K562 (cell line): ENCODE results near the gene ORAI2. TPM values are rescaled to one million over a fixed set of nuclear protein-coding genes. Genes with fewer than 3 reads are reported as not detected.
A peak's percentile ranks its signal among the peaks of the same experiment; 100 is the strongest.

Experiments used
- ATAC-seq: fragments of 200-7000 bp; cut with Tn5 transposase; 3 replicates; pipeline ENCODE4 v1.9.1; 2020; ENCODE audit warnings: moderate library complexity
- BruUV-seq: library from RNA; stranded (reverse); fragments of 400-500 nt; replicated peaks from 2 replicates; lab custom pipeline; 2021; lab: Mats Ljungman, UMichigan
- CTCF ChIA-PET: fragments of 300-600 bp; formaldehyde crosslinking; extraction: SDS; loops from one replicate; lab custom pipeline; 2021; ENCODE audit warnings: low intra/inter-chr PET ratio; lab: Yijun Ruan, JAX
- POLR2A ChIA-PET: fragments of 300-600, 350-650 bp; sonication (Branson Sonifier 250); formaldehyde crosslinking; extraction: SDS; loops from one replicate; lab custom pipeline; 2021; ENCODE audit warnings: antibody characterized with exemption, inconsistent platforms; lab: Yijun Ruan, JAX
- DNase-seq, 4 experiments: peaks; one replicate each; pipeline versions ENCODE4 v3.0.0 to v3.0.0-alpha.2; 2011 to 2018; ENCODE audit warnings: low spot score in 3 of 4, mixed read lengths in 3 of 4; ENCODE audit errors: extremely low read depth in 1 of 4
- FAIRE-seq: peaks from 2 replicates; lab custom pipeline; 2011; peaks lifted over from hg19 to GRCh38; lab: Jason Lieb, UNC
- H2AFZ ChIP-seq: 2 replicates; pipeline ENCODE4 v1.6.0; 2011; ENCODE audit warnings: low read depth, low read length, control low read depth, inconsistent platforms
- H3K27ac ChIP-seq: fragments of 200-600 bp; 3 replicates; pipeline ENCODE4 v1.8.0; 2011; ENCODE audit warnings: low read depth, mild to moderate bottlenecking, control low read depth, inconsistent platforms, low read length, moderate library complexity, mixed read lengths; ENCODE audit errors: extremely low read depth
- H3K27me3 ChIP-seq, 2 experiments: fragments of 300-600 bp in 1 of 2; 2 replicates in 1 of 2; 3 replicates in 1 of 2; pipeline versions ENCODE4 v1.6.0 to v1.8.0; 2011; ENCODE audit warnings: inconsistent platforms in 2 of 2, low read length in 2 of 2, mild to moderate bottlenecking in 1 of 2, mixed read lengths in 1 of 2, moderate library complexity in 1 of 2; ENCODE audit not compliant: control insufficient read depth in 2 of 2, insufficient read depth in 2 of 2
- H3K36me3 ChIP-seq: fragments of 300-600 bp; 3 replicates; pipeline ENCODE4 v1.8.0; 2011; ENCODE audit warnings: mild to moderate bottlenecking, low read length, inconsistent platforms; ENCODE audit not compliant: control insufficient read depth, insufficient read depth
- H3K4me1 ChIP-seq, 2 experiments: fragments of 200-600 bp in 1 of 2; replicated peaks in 1 of 2; 2 replicates in 1 of 2; 3 replicates in 1 of 2; pipeline versions ENCODE4 v1.5.1 to v1.8.0; 2011; ENCODE audit warnings: inconsistent platforms in 2 of 2, low read length in 2 of 2, mild to moderate bottlenecking in 1 of 2, mixed read lengths in 1 of 2, moderate library complexity in 1 of 2; ENCODE audit not compliant: control insufficient read depth in 2 of 2, insufficient read depth in 2 of 2
- H3K4me2 ChIP-seq: 2 replicates; pipeline ENCODE4 v1.6.1; 2011; ENCODE audit warnings: low read length, control low read depth, inconsistent platforms, mixed read lengths; ENCODE audit not compliant: insufficient read depth
- H3K4me3 ChIP-seq: fragments of 200-600 bp; sonication (generic), shearing (Covaris generic); 2 replicates; pipeline ENCODE4 v1.5.1; 2016; ENCODE audit warnings: control low read depth, inconsistent platforms
- H3K79me2 ChIP-seq: fragments of 200-600 bp; 3 replicates; pipeline ENCODE4 v1.8.0; 2011; ENCODE audit warnings: low read length, inconsistent platforms; ENCODE audit not compliant: control insufficient read depth, insufficient read depth
- H3K9ac ChIP-seq, 2 experiments: 2 replicates each; pipeline versions ENCODE4 v1.6.0 to v1.6.1; 2011; ENCODE audit warnings: low read depth in 2 of 2, low read length in 2 of 2, control low read depth in 1 of 2, inconsistent platforms in 1 of 2, mild to moderate bottlenecking in 1 of 2, mixed read lengths in 1 of 2; ENCODE audit not compliant: insufficient read depth in 1 of 2
- H3K9me1 ChIP-seq: one replicate; pipeline ENCODE4 v1.6.0; 2011; ENCODE audit warnings: inconsistent platforms, mild to moderate bottlenecking, low read length, moderate library complexity; ENCODE audit not compliant: control insufficient read depth, insufficient read depth
- H3K9me3 ChIP-seq: replicated peaks from 2 replicates; pipeline ENCODE4 v1.5.1; 2011; ENCODE audit warnings: low read depth, low read length, inconsistent platforms; ENCODE audit not compliant: control insufficient read depth, insufficient read depth
- H4K20me1 ChIP-seq: replicated peaks from 2 replicates; pipeline ENCODE4 v1.6.1; 2011; ENCODE audit warnings: low read length, inconsistent platforms, mixed read lengths; ENCODE audit not compliant: control insufficient read depth, insufficient read depth
- EGR1 ChIP-seq: fragments of 450-650 bp; conservative IDR thresholded peaks from 2 replicates; pipeline ENCODE4 v1.6.1; 2017; ENCODE audit warnings: mild to moderate bottlenecking
- MLX ChIP-seq, 2 experiments: fragments of 450-650 bp in 1 of 2; sonication (generic) in 1 of 2; formaldehyde crosslinking; conservative IDR thresholded peaks; 2 replicates each; pipeline versions ENCODE4 v1.4.0 to v1.8.1; 2020 to 2022; ENCODE audit warnings: mild to moderate bottlenecking in 1 of 2, missing genetic modification reagents in 1 of 2
- POLR2G ChIP-seq: fragments of 200-400 bp; formaldehyde crosslinking; IDR thresholded peaks from 2 replicates; pipeline ENCODE4 v1.6.1; 2017; ENCODE audit warnings: low read depth, mild to moderate bottlenecking, antibody characterized with exemption, low read length, moderate library complexity
- SFPQ ChIP-seq: fragments of 200-400 bp; formaldehyde crosslinking; IDR thresholded peaks from 2 replicates; pipeline ENCODE4 v1.6.1; 2017; ENCODE audit warnings: mild to moderate bottlenecking, low read depth, low read length, moderate library complexity
- SOX6 ChIP-seq: fragments of 450-650 bp; IDR thresholded peaks from 2 replicates; pipeline ENCODE4 v1.6.1; 2014; ENCODE audit warnings: mild to moderate bottlenecking
- SPI1 ChIP-seq: IDR thresholded peaks from 2 replicates; pipeline ENCODE4 v1.6.1; 2011; ENCODE audit warnings: low read depth, low read length, control low read depth, borderline replicate concordance
- TFAP4 ChIP-seq: sonication (generic); formaldehyde crosslinking; IDR thresholded peaks from 2 replicates; pipeline ENCODE4 v1.8.0; 2022; ENCODE audit warnings: missing genetic modification reagents, mild to moderate bottlenecking, moderate library complexity, borderline replicate concordance
- WGBS: fragments of 100-300 bp; shearing (Covaris generic); methylation state at CpG from one replicate; pipeline ENCODE4 v1.1.6; 2016; ENCODE audit warnings: low coverage, mixed read lengths; ENCODE audit not compliant: insufficient coverage; ENCODE audit errors: missing lambda C conversion rate; 5-methylcytosine and 5-hydroxymethylcytosine counted together
- in situ Hi-C: fragments of 300-500 bp; cut with MboI; formaldehyde crosslinking; loops from 4 replicates; pipeline ENCODE4 v1.15.0; 2018; ENCODE audit warnings: inconsistent platforms, mixed read lengths
- intact Hi-C: fragments of 100-400 bp; cut with micrococcal nuclease; formaldehyde crosslinking; loops from 2 replicates; pipeline ENCODE4 v1.14.2; 2022
- polyA plus RNA-seq, 8 experiments: library from polyadenylated mRNA; depleted of rRNA in 4 of 8; stranded (reverse) in 5 of 8; unstranded in 3 of 8; fragments of >200 nt; fragmentation: Nextera tagmentation in 2 of 8; fragmentation: Illumina TruSeq in 1 of 8; extraction: Ambion mirVana in 2 of 8; extraction: Trizol in 1 of 8; gene quantifications; 2 replicates each; pipeline versions ENCODE4 v1.2.1 to v1.2.3, GENCODE V29; 2011 to 2014; ENCODE audit warnings: inconsistent platforms in 1 of 8, missing spikeins in 1 of 8
- total RNA-seq, 7 experiments: library from RNA; depleted of rRNA in 6 of 7; stranded (reverse); fragments of >200 nt in 6 of 7; fragmentation: Illumina TruSeq in 2 of 7; extraction: Trizol in 2 of 7; gene quantifications; 2 replicates each; pipeline versions ENCODE4 v1.2.1 to v1.2.3, GENCODE V29; 2011 to 2021; ENCODE audit warnings: low replicate concordance in 1 of 7
- TF ChIP-seq, protein P1 (sequence below): sonication (generic); formaldehyde crosslinking; IDR thresholded peaks from 2 replicates; pipeline ENCODE4 v1.8.1; 2023; ENCODE audit warnings: mild to moderate bottlenecking, missing genetic modification reagents
- TF ChIP-seq, protein P2 (sequence below): sonication (generic); formaldehyde crosslinking; IDR thresholded peaks from 2 replicates; pipeline ENCODE4 v1.8.1; 2023; ENCODE audit warnings: mild to moderate bottlenecking, missing genetic modification reagents

ORAI2 gene
- total and polyA plus RNA-seq, 9 of the 15 experiments (the other 6 are each of a cell fraction or from before 2014, with no cell fraction given): 1.1 to 27.7 (median 9.2) TPM

DNA sequence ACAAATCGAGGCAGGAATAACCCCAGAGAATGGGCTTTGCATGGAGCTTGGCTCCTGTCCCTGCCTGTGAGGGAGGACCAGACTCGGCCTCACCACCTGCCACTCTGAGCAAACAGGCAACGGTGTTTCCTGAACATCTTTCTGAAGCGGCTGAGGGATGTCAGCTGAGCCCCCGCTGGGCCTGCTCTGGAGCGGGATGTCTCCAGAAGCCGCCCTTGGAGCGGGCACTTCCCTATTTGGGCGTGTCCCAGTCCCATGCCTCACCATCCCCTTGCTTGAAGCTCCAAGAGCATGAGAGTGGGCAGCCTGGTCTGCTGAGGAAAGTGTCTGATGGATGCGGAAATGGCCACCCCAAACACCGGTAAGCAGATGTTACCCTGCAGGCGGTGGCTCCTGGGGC is 21.1 kb downstream of the ORAI2 start:
- Histone ChIP-seq H3K9ac (peak overlapping the region in 1 of 2 experiments; percentile 73; a peak in 1 of 4 replicates), H3K27me3 (no peaks in the 10 kb centered on the region), H2AFZ (no peak overlapping the region), H3K36me3 (peaks cover 35% of the 10 kb centered on the region; the same call in 2 of the 3 replicates), H3K4me1 (peaks cover 7 to 37% of the 10 kb centered on the region in 2 experiments; a peak in 3 of 5 replicates), H4K20me1 (no peaks in the 10 kb centered on the region), H3K4me2 (no peak overlapping the region), H3K27ac (no peak overlapping the region), H3K79me2 (no peaks in the 10 kb centered on the region), H3K9me1 (peaks cover 3% of the 10 kb centered on the region), H3K4me3 (no peak overlapping the region), H3K9me3 (no peaks in the 10 kb centered on the region)
- TF ChIP-seq EGR1 (no peak), POLR2G (0 out of 2 replicates have a peak, but pooled peaks have one; percentile 8), MLX (CRISPR knock-in tag; conservative IDR thresholded peaks at IDR 0.05) (no peak), SPI1 (peak; percentile 48; the same call in 1 of the 2 replicates), SFPQ (no peak), SOX6 (no peak), TFAP4 (CRISPR knock-in tag) (no peak)
- TF ChIP-seq, protein P1, sequence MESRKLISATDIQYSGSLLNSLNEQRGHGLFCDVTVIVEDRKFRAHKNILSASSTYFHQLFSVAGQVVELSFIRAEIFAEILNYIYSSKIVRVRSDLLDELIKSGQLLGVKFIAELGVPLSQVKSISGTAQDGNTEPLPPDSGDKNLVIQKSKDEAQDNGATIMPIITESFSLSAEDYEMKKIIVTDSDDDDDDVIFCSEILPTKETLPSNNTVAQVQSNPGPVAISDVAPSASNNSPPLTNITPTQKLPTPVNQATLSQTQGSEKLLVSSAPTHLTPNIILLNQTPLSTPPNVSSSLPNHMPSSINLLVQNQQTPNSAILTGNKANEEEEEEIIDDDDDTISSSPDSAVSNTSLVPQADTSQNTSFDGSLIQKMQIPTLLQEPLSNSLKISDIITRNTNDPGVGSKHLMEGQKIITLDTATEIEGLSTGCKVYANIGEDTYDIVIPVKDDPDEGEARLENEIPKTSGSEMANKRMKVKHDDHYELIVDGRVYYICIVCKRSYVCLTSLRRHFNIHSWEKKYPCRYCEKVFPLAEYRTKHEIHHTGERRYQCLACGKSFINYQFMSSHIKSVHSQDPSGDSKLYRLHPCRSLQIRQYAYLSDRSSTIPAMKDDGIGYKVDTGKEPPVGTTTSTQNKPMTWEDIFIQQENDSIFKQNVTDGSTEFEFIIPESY (CRISPR knock-in tag): peak; percentile 43; the same call in 1 of the 2 replicates
- TF ChIP-seq, protein P2, sequence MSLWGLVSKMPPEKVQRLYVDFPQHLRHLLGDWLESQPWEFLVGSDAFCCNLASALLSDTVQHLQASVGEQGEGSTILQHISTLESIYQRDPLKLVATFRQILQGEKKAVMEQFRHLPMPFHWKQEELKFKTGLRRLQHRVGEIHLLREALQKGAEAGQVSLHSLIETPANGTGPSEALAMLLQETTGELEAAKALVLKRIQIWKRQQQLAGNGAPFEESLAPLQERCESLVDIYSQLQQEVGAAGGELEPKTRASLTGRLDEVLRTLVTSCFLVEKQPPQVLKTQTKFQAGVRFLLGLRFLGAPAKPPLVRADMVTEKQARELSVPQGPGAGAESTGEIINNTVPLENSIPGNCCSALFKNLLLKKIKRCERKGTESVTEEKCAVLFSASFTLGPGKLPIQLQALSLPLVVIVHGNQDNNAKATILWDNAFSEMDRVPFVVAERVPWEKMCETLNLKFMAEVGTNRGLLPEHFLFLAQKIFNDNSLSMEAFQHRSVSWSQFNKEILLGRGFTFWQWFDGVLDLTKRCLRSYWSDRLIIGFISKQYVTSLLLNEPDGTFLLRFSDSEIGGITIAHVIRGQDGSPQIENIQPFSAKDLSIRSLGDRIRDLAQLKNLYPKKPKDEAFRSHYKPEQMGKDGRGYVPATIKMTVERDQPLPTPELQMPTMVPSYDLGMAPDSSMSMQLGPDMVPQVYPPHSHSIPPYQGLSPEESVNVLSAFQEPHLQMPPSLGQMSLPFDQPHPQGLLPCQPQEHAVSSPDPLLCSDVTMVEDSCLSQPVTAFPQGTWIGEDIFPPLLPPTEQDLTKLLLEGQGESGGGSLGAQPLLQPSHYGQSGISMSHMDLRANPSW: no peak
- in situ Hi-C loops (loop anchor here (25.0 kb wide), 2 partner anchors 108 to 208 kb away; partner anchors contain the start of genes POLR2J2, POLR2J3, SPDYE2 and SPDYE2B), intact Hi-C loops (no loop called here)
- DNase-seq (no peak), FAIRE-seq (no peak), ATAC-seq (no peak)
- no TSS peak for BruUV-seq
- ChIA-PET CTCF (no interaction called here), POLR2A (interaction anchor here (0.8 to 2.2 kb wide), 4 partner anchors 8 to 12 kb away, joined by 4 to 8 read pairs (median 5); partner anchors contain the start of genes ALKBH4 and LRWD1)
- 67% methylated on average over 12 of the region's 12 CpGs for WGBS
